Loucy (cell line): ENCODE results near the gene KRTAP12-3.

Source experiments
- CTCF ChIP-seq: fragments of 200-600 bp; sonication (generic); conservative IDR thresholded peaks from 2 replicates; pipeline ENCODE4 v1.5.1; 2014; ENCODE audit warnings: mild to moderate bottlenecking, antibody characterized with exemption, low read length
- EZH2phosphoT487 ChIP-seq: fragments of 200-600 bp; IDR thresholded peaks from 2 replicates; pipeline ENCODE4 v1.6.1; 2018; ENCODE audit warnings: antibody characterized with exemption, mild to moderate bottlenecking, moderate library complexity, borderline replicate concordance

DNA sequence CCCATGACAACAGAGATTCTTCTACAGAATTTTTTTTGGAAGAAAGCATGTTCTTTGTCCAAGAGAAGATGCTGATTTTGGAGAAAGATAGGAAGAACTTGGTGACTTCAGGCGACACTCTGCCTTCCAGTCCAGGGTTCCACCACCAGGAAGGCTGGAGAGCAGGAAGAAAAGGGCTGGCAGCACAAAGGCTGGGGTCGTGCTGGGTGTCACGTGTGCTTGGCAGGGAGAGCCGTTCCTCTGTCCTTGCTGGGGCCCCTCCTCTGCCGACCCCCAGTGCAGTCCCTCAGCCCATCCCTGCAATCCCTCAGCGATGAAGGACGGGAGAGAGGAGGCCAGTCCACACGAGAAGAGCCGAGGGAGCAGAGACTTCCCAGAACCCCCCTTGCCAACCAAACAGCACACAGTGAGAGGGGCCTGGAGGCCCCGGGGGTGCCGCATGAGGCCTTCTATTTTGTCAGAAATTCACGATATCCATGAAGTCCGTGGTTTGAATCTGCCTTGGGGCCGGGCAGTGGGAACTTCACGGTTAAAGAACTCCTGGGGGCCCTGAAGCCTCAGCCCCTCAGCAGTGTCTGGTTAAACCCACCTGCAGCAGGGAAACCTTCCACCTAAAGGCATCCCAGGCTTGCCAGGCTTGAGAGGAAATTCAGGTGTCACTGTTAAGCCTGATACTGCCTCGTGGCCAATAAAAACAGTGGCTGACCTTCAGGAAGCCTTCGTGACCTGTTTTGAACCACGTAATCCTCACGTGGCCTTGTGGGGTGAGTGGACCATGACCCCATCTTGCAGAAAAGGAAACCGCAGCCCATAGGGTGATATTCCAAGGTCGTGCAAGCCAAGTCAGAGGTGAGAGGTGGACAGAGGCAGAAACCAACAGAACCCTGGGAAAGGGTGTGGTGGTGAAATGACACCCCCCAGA is 42.6 kb downstream of the KRTAP12-3 start:
- no peak for TF ChIP-seq CTCF
- no peak for TF ChIP-seq EZH2phosphoT487
